Activated CD4-positive, alpha-beta T cell treated with anti-CD3 and anti-CD28 coated beads for 36 hours (primary cell): ENCODE measurements around the gene RB1. TPM values are rescaled to one million over a fixed set of nuclear protein-coding genes. Genes with fewer than 3 reads are reported as not detected.

ENCODE experiments used
- ATAC-seq: fragments of 200-7000 bp; cut with Tn5 transposase; one replicate; pipeline ENCODE4 v1.10.0; 2021; ENCODE audit warnings: mild to moderate bottlenecking, moderate library complexity
- CTCF ChIA-PET: fragments of 350-600 bp; sonication (Branson Sonifier 250); formaldehyde crosslinking; loops from one replicate; lab custom pipeline; 2021; ENCODE audit warnings: antibody characterized with exemption; lab: Charles Lee
- POLR2A ChIA-PET: fragments of 350-600 bp; sonication (Branson Sonifier 250); formaldehyde crosslinking; loops from one replicate; lab custom pipeline; 2021; ENCODE audit warnings: antibody characterized with exemption, inconsistent platforms; lab: Charles Lee
- DNase-seq: peaks from one replicate; pipeline ENCODE4 v3.0.0-alpha.2; 2020
- H3K27ac Mint-ChIP-seq: one replicate; pipeline ENCODE4 v1.8.0; 2021; ENCODE audit warnings: mixed read lengths
- H3K27me3 Mint-ChIP-seq: one replicate; pipeline ENCODE4 v1.8.0; 2021; ENCODE audit warnings: mixed read lengths
- H3K36me3 Mint-ChIP-seq: one replicate; pipeline ENCODE4 v1.8.0; 2021; ENCODE audit warnings: low read depth, mixed read lengths
- H3K4me1 Mint-ChIP-seq: one replicate; pipeline ENCODE4 v1.8.0; 2021; ENCODE audit warnings: mixed read lengths
- H3K4me3 Mint-ChIP-seq: one replicate; pipeline ENCODE4 v1.8.0; 2021; ENCODE audit warnings: mild to moderate bottlenecking, moderate library complexity, mixed read lengths
- H3K9me3 Mint-ChIP-seq: one replicate; pipeline ENCODE4 v1.8.0; 2021; ENCODE audit warnings: low read depth, mixed read lengths
- intact Hi-C, 2 experiments: fragments of 100-400 bp; cut with DNase I in 1 of 2; cut with micrococcal nuclease in 1 of 2; formaldehyde crosslinking; loops; one replicate each; pipeline versions ENCODE4 v1.14.2 to v1.15.1; 2022 to 2024; cut with DNase I, micrococcal nuclease
- total RNA-seq, 2 experiments: library from RNA; stranded (reverse); gene quantifications; one replicate each; pipeline ENCODE4 v1.2.3, GENCODE V29; 2021

RB1 gene
- total RNA-seq, 2 experiments from 2014 or later, result 26.9 to 32.8 TPM

DNA sequence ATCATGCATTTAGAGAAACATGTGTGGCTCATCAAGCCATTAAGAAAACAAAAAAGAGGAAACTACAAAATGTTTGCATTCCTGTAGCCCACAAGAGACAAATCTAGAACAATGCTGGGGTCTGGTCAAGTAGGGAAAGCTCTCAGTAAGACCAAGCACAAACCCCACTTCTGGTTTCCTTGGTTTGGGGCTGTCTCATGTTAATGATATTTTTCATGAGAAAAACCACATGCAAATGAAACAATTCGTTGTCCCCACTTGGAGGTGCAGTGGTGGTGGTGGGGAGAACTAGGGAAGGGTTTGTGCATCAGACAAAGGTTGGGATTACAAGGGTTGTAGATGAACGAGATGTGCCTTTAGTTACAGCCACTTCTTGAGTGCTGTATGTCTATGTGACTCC lies 7.0 kb upstream of the RB1 start:
- CTCF ChIA-PET, result no interaction called here
- Mint-ChIP-seq H3K9me3 (no peaks in the 10 kb centered on the region), H3K27ac (no peak overlapping the region), H3K27me3 (no peaks in the 10 kb centered on the region), H3K4me3 (no peak overlapping the region), H3K36me3 (peaks cover 2% of the 10 kb centered on the region), H3K4me1 (no peaks in the 10 kb centered on the region)
- POLR2A ChIA-PET, result no interaction called here
- ATAC-seq, result no peak
- DNase-seq, result no peak
- intact Hi-C loops, result no loop called here

DNA sequence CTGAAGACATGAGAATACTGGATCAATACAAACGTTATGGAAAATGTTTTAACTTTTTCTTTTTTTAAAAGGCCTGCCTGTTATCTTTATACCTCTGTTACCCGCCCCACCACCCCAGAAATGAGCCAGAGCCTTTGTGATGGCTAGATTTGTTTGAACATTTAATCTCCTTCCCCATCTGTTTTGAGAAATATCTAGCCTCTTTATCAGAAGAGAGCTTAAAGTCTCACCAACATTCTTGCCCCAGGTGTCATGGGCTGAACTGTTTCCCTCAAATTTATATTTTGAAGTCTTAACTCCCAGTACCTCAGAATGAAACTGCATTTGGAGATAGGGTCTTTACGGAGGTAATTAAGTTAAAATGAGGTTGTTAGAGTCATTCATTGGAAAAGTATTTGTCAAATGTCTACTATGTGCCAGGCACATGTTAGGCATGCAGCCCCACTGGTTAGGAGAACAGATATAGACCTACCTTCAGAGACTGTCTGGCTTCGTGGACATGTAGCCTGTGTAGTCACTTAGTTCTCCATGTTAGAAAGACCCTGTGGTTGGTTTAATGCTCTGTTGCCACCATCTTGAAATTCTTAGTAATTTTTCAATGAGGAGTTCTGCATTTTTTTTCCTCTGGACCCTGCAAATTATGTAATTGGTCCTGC lies 6.3 kb upstream of the RB1 start:
- Mint-ChIP-seq H3K27me3 (no peaks in the 10 kb centered on the region), H3K9me3 (no peaks in the 10 kb centered on the region), H3K36me3 (peaks cover 2% of the 10 kb centered on the region), H3K4me3 (no peak overlapping the region), H3K27ac (no peak overlapping the region), H3K4me1 (peaks cover under 1% of the 10 kb centered on the region)
- intact Hi-C loops, result no loop called here
- CTCF ChIA-PET, result interaction anchor here (0.7 kb wide), 1 partner anchor 273 kb away, joined by 3 read pairs; no protein-coding TSS in a partner anchor
- ATAC-seq (no peak), DNase-seq (no peak)
- POLR2A ChIA-PET, result no interaction called here

DNA sequence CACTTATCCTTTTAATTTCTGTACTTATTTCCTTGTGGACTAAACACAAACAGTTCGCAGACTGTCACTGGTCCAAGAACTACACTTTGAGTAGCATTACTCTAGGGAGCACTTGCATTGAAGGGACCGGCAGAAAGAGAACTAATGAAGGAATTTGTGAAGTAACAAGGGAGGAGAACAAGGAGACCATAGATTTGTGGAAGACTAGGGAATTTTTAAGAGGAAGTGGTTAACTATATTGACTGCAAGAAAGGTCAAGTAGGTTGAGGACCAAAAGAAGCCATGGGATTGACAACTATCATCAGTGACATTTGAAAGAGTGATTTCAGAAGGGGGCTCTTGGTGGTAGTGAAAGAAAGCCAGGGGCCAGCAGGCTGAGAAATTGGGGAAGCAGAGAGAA lies 4.0 kb upstream of the RB1 start:
- Mint-ChIP-seq H3K4me1 (peaks cover 5% of the 10 kb centered on the region), H3K9me3 (no peaks in the 10 kb centered on the region), H3K4me3 (no peak overlapping the region), H3K27ac (no peak overlapping the region), H3K27me3 (no peaks in the 10 kb centered on the region), H3K36me3 (peaks cover 5% of the 10 kb centered on the region)
- ATAC-seq (no peak), DNase-seq (no peak)
- ChIA-PET CTCF (no interaction called here), POLR2A (no interaction called here)
- intact Hi-C loops, result no loop called here

DNA sequence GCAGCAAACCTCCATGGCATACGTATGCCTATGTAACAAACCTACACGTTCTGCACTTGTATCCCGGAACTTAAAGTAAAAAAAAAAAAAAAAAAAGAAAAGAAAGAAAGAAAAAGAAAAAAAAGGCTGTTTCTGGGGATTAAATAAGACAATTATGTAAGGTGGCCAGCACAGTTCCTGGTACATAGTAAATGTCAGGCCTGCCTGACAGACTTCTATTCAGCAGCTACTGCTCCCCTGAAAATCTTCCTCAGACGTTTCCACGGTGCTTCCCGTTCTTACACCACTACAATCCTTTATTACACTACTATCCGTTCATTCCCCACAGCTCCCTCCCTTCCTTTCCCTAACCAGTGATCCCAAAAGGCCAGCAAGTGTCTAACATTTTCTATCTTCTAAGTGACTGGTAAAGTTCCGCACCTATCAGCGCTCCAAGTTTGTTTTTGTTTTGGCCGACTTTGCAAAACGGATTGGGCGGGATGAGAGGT lies 636 bp upstream of the RB1 start:
- H3K9me3 Mint-ChIP-seq, result no peaks in the 10 kb centered on the region
- intact Hi-C loops, result loop anchor here (1.0 to 5.0 kb wide), 8 partner anchors 70 to 674 kb away; partner anchors contain the start of genes NUDT15 (in 2 of the 2), FNDC3A (in 1 of the 2), ITM2B (in 1 of the 2) and MED4 (in 1 of the 2)
- peaks cover 12% of the 10 kb centered on the region for H3K36me3 Mint-ChIP-seq
- H3K4me3 Mint-ChIP-seq, result peak overlapping the region; percentile 81
- ChIA-PET POLR2A (no interaction called here), CTCF (interaction anchor here (0.7 to 2.5 kb wide), 5 partner anchors 11 to 370 kb away, joined by 3 to 8 read pairs (median 4); partner anchors contain the start of gene NUDT15)
- peak overlapping the region; percentile 95 for H3K27ac Mint-ChIP-seq
- no peak for DNase-seq
- H3K27me3 Mint-ChIP-seq, result no peaks in the 10 kb centered on the region
- H3K4me1 Mint-ChIP-seq, result peaks cover 27% of the 10 kb centered on the region
- ATAC-seq, result peak; percentile 28

DNA sequence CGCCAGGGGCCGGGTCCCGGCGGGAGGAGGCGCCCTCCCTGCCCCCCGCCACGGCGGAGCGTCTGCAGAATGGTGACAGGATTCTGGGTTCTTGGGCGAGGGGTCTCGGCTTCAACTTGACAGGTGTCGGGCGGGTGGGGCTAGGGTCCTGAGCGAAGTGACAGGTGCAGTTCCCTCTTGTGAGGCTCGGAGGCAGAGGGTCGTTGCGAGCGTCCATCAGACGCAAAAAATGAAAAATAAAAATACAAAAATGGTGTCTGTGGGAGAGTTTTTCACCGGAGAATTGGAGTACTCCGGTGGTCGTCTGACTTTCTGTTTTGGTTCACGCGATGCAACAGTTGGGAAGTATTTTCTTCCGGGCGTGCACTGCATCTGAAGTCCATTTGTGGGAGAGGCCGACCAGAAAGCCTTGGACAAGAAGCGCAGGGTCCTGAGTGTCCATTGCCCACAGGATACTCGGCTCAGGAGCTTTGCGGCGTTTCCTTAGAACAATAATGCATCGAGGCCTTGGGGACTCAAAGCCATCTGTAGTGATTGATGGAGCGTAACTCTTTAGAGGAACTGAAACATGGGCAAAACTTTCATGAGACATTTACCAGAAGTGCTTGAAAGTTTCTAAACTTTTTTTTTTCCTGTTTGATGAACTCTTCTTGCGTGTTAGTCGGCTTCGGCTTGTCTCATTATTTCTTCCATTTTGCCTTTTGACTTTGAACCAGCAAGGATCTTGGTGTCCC lies 759 bp downstream of the RB1 start:
- H3K36me3 Mint-ChIP-seq, result peaks cover 12% of the 10 kb centered on the region
- DNase-seq, result peak; percentile 42
- no peaks in the 10 kb centered on the region for H3K9me3 Mint-ChIP-seq
- H3K27ac Mint-ChIP-seq, result peak overlapping the region; percentile 99
- peak; percentile 28 for ATAC-seq
- POLR2A ChIA-PET, result interaction anchor here (0.6 to 0.7 kb wide), 2 partner anchors 11 to 29 kb away, joined by 3 to 5 read pairs; no protein-coding TSS in a partner anchor
- H3K4me1 Mint-ChIP-seq, result peaks cover 29% of the 10 kb centered on the region
- no peaks in the 10 kb centered on the region for H3K27me3 Mint-ChIP-seq
- H3K4me3 Mint-ChIP-seq, result peak overlapping the region; percentile 81
- CTCF ChIA-PET, result no interaction called here
- intact Hi-C loops, result loop anchor here (1.0 to 5.0 kb wide), 3 partner anchors 68 to 673 kb away; partner anchors contain the start of genes FNDC3A (in 1 of the 2) and NUDT15 (in 1 of the 2)

DNA sequence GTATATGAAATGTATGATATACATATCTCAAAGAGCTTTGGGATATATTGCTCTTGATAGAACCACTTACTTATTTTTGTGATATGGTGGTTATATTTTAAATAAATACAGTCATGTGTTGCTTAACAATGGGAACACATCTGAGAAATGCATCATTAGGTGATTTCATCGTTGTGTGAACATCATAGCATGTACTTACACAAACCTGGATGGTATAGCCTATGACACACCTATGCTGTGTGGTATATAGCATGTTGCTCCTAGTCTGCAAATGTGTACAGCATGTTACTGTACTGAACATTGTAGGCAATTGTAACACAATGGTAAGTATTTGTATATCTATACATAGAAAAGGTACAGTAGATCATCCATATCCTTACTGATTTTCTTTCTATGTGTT lies 7.7 kb downstream of the RB1 start:
- H3K9me3 Mint-ChIP-seq, result no peaks in the 10 kb centered on the region
- H3K4me1 Mint-ChIP-seq, result peaks cover 30% of the 10 kb centered on the region
- ChIA-PET CTCF (no interaction called here), POLR2A (no interaction called here)
- ATAC-seq (no peak), DNase-seq (no peak)
- intact Hi-C loops, result no loop called here
- H3K36me3 Mint-ChIP-seq, result peaks cover 24% of the 10 kb centered on the region
- no peak overlapping the region for H3K27ac Mint-ChIP-seq
- H3K4me3 Mint-ChIP-seq, result no peak overlapping the region
- H3K27me3 Mint-ChIP-seq, result no peaks in the 10 kb centered on the region

DNA sequence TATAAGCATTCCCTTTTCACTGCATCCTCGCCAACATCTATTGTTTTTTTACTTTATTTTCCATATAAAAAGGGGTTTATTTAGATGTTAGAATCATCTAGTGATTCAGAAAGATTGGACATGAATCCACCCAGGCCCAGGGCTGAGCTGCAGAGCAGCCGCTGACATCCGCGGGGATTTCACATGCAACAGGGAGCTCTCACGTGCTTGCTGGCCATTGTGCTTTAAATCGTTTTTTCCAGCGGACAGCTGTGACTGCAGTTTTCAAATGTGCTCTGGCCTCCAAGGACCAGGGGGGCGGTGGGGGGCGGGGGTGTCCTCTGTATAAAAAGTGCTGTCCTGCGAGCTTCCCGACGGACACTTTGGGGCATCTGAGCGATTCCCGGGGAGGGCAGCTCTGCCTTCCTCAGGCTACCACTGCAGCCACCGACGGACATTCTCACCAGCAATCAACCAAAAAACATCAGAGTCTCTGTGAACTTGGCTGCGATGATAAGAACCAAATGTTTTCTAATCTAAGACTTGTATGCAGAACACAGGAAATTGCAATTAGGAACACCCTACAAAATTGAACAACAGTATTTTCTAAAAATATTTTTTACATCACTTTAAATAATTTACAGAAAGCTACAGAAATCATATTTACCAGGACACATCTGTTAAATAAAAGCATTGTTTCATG lies 12.6 kb downstream of the RB1 start:
- H3K4me1 Mint-ChIP-seq, result peaks cover 16% of the 10 kb centered on the region
- no peak for ATAC-seq
- DNase-seq, result no peak
- H3K9me3 Mint-ChIP-seq, result no peaks in the 10 kb centered on the region
- H3K27ac Mint-ChIP-seq, result no peak overlapping the region
- CTCF ChIA-PET, result interaction anchor here (1.1 to 1.5 kb wide), 2 partner anchors 18 to 267 kb away, joined by 4 read pairs; no protein-coding TSS in a partner anchor
- H3K4me3 Mint-ChIP-seq, result no peak overlapping the region
- no peaks in the 10 kb centered on the region for H3K27me3 Mint-ChIP-seq
- peaks cover 47% of the 10 kb centered on the region for H3K36me3 Mint-ChIP-seq
- POLR2A ChIA-PET, result no interaction called here
- intact Hi-C loops, result loop anchor here in 1 of 2 experiments (5.0 kb wide), 1 partner anchor 189 kb away; no protein-coding TSS in a partner anchor

DNA sequence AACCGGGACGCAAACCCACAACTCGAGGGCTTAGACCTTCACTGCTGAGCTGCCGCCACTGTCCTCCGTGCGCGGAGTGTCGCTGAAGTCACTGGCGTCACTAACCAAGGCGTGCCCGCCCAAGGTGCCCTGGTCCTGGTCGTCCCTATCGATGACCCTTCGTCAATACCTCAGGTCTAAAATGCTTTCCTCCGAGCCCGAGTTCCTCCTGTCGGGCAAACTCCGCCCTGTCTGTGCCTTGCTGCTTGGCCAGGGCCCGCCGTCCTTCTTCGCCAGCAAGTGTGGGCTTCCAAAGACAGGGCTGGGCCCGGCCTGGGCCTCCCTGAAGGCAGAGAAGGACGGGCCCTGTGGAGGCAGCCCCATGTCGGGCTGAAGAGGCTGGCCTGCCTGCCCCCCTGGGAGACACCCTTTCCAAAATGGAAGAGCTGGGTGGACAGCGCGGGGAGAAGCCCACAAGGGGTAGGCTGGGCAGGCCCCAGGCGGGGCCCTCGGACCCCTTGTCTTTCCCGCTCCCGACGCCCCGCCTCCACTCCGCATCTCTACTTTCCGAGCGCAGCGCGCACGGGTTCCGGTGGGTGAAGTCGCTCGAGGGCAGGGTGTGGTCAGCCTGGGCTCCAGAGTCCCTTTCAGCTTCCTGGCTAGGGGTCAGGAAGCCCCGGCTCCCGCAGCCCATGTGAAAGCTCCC lies 13.4 kb downstream of the RB1 start:
- POLR2A ChIA-PET, result no interaction called here
- no peak for DNase-seq
- Mint-ChIP-seq H3K4me3 (no peak overlapping the region), H3K36me3 (peaks cover 52% of the 10 kb centered on the region), H3K9me3 (peaks cover 2% of the 10 kb centered on the region), H3K27ac (no peak overlapping the region), H3K4me1 (peaks cover 22% of the 10 kb centered on the region), H3K27me3 (peaks cover 3% of the 10 kb centered on the region)
- CTCF ChIA-PET, result interaction anchor here (1.1 kb wide), 1 partner anchor 266 kb away, joined by 4 read pairs; no protein-coding TSS in a partner anchor
- intact Hi-C loops, result loop anchor here in 1 of 2 experiments (5.0 kb wide), 1 partner anchor 190 kb away; no protein-coding TSS in a partner anchor
- no peak for ATAC-seq

DNA sequence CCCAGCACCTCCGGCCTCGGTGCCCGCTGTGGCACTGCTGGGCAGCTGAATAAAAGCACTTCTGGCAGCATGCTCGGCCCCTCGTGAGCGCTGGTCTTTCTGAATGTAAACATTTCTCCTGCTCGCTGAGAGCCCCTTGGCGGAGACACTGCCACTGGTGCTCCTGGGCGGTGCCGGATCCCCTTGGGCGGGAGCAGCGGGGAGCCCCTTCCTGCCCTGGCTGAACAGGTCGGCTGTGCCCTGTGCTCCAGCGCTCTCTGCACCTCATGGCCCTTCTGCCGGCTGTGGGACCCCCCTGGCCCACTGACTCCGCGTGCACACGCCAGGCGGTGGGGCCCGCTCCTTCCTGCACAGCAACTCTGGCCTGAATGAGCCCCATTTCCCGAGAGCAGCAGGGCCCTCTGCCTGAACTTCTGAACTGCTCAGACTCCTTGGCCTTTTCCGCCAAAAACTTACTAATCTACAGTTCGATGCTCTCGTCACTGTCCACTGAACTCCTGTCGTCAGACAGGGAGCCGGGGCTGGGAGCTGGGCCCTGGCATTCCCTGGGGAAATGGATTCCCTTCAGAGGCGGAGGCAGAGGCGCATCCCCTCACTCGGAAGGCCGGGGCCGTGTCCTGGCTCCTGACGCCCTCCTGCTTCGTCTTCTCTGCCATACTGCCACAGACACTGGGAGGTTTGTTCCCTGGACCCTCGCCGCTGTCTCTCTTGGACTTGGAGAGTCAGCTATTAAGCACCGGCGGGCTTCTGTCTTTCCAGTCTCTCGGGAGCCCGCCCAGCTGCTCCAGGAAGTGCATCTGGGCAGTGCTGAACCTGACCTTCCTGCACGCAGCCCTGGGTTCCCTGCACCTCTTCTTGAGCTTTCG lies 14.2 kb downstream of the RB1 start:
- H3K4me1 Mint-ChIP-seq, result peaks cover 21% of the 10 kb centered on the region
- H3K36me3 Mint-ChIP-seq, result peaks cover 55% of the 10 kb centered on the region
- H3K27me3 Mint-ChIP-seq, result peaks cover 3% of the 10 kb centered on the region
- no peak overlapping the region for H3K27ac Mint-ChIP-seq
- H3K9me3 Mint-ChIP-seq, result peaks cover 8% of the 10 kb centered on the region
- CTCF ChIA-PET, result interaction anchor here (1.0 kb wide), 2 partner anchors 8 to 15 kb away, joined by 3 to 4 read pairs; no protein-coding TSS in a partner anchor
- ATAC-seq, result no peak
- POLR2A ChIA-PET, result no interaction called here
- H3K4me3 Mint-ChIP-seq, result peak overlapping the region; percentile 69
- DNase-seq, result no peak
- intact Hi-C loops, result loop anchor here in 1 of 2 experiments (5.0 kb wide), 1 partner anchor 190 kb away; no protein-coding TSS in a partner anchor

DNA sequence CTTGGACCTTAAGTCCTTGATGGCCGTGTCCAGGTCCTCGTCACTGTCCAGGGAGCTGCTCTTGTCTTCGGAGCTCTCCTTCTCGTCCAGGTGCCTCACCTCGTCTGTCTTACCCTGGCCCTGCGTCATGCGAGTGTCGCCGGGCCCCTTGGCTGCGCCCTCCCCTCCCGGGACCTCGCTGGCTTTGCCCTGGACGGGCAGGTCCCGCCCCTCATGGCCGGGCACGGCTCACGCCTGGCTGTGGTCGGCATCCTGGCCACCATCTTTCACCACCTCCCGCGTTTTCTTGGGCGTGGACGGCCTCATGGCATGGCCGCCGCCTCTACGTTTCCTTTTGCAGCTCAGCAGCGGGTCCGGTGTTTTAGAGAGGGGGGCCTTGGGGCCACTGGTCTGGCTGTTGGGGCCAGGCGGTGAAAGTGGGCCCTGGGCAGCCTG lies 14.8 kb downstream of the RB1 start:
- intact Hi-C loops, result loop anchor here in 1 of 2 experiments (5.0 kb wide), 1 partner anchor 191 kb away; no protein-coding TSS in a partner anchor
- H3K9me3 Mint-ChIP-seq, result peaks cover 8% of the 10 kb centered on the region
- H3K27ac Mint-ChIP-seq, result peak overlapping the region; percentile 56
- peaks cover 22% of the 10 kb centered on the region for H3K4me1 Mint-ChIP-seq
- H3K4me3 Mint-ChIP-seq, result peak overlapping the region; percentile 69
- H3K27me3 Mint-ChIP-seq, result peaks cover 3% of the 10 kb centered on the region
- ChIA-PET CTCF (interaction anchor here (1.0 kb wide), 3 partner anchors 9 to 16 kb away, joined by 3 to 4 read pairs (median 3); no protein-coding TSS in a partner anchor), POLR2A (no interaction called here)
- H3K36me3 Mint-ChIP-seq, result peaks cover 49% of the 10 kb centered on the region
- ATAC-seq (no peak), DNase-seq (peak; percentile 24)
